GM18868 (cell line): ENCODE data around the gene PDLIM5.
A peak's percentile ranks its signal among the peaks of the same experiment; 100 is the strongest.
"Not testable (repeated sequence)": the region's sequence is repeated elsewhere in the genome, so short reads cannot be mapped to it uniquely, and the experiment has no call there.

Experiments
- ATAC-seq: cut with Tn5 transposase; IDR thresholded peaks from one replicate; pipeline ENCODE4 v1.9.1; 2021; ENCODE audit warnings: mild to moderate bottlenecking, moderate library complexity; ENCODE audit not compliant: unreplicated experiment

PDLIM5 gene

GRCh38 chr4:94489098-94489497, 37.4 kb downstream of the PDLIM5 start:
- no peak for ATAC-seq

DNA sequence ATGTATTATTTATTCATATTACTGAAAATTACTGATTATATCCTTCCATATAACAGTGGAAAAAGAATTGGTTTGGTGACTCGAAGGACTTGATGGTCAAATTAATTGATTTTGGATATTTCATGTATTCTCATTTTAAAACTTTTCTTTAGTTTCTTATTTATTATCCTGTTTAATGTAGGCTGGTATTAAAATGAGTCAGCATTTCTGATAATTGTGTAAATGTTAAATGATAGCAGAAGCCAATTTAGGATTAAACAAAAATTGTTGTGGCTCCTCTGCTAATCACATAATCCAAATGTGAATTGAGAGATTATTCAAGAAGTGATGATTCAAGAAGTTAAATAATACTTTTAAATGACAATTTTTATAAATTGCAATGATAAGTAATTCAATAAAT, 38.7 kb downstream of the PDLIM5 start:
- no peak for ATAC-seq

DNA sequence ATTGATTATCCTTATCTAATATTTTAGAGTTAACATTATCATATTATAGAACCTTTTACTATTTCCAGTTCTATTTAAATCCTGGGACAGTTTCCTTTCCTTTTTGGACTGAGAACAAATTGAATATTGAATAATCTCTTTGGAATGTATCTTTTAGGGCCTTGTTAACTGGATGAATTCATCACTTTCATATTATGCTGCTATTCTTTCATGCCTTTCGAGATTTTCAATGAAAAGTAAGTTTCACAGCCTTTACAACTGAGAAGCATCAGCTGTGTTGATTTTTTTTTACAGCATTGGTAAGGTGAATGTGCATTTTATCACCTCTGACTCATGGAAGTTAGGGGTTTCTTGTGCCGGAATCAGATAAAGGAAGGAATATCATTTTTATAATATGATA, 39.6 kb downstream of the PDLIM5 start:
- no peak for ATAC-seq

DNA sequence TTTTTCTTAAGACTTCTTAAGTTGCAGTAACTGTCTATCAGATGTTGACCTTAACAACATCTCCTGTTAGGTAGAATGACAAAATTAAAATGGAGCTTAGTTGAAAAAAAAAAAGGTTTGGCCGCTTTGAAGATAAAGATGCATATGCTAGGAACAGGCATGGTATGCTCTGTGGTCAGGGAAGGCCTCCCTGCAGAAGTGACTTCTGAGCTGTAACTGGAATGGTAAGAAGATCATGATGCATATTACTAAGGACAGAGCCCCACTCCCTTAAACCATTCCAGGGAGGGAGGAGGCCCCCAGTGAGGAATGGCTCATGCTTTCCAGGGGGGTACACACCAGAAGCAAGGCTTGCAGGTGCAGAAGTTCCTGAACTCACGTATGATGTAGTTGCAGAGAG, 43.7 kb downstream of the PDLIM5 start:
- no peak for ATAC-seq

GRCh38 chr4:94497690-94498089, 45.9 kb downstream of the PDLIM5 start:
- no peak for ATAC-seq

DNA sequence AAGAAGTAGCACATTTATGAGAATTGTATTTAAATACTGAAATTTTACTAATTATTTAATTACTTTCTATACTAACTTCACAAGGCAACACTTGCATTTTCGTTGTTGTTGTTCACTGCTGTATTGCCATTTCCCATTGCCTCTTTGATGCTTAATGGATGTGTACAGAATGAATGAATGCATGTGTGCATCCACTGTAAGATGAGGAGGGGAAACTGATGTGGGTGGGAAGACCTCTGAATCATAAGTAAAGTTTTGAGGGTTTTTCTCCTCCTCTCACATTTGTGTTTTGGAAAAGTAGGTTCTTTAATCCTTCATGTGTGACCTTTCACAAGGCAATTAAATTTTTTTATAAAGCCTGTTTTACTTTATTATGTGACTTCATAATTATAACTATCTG, 46.8 kb downstream of the PDLIM5 start:
- ATAC-seq = no peak

GRCh38 chr4:94500685-94501084, 48.9 kb downstream of the PDLIM5 start:
- no peak for ATAC-seq

- ATAC-seq = no peak
These were observed 52.8 kb downstream of the PDLIM5 start for GRCh38 chr4:94504545-94504944.

GRCh38 chr4:94506822-94507221, 55.1 kb downstream of the PDLIM5 start:
- ATAC-seq = no peak

DNA sequence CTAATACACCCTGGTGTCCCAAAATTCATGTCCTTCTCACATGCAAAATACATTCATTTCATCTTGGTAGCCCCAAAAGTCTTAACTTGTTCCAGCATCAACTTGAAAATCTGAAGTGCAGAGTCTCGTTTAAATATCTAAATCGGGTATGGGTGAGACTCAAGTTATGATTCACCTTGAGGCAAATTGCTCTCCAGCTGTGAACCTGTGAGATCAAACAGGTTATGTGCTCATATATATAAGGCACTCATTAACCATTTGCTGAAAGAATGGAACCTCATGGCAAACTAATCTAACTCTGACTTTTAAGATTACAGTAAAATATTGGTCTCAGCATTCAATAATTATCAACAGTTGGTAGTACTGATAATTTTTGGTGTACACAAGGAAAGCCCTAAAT, 55.5 kb downstream of the PDLIM5 start:
- ATAC-seq = no peak

DNA sequence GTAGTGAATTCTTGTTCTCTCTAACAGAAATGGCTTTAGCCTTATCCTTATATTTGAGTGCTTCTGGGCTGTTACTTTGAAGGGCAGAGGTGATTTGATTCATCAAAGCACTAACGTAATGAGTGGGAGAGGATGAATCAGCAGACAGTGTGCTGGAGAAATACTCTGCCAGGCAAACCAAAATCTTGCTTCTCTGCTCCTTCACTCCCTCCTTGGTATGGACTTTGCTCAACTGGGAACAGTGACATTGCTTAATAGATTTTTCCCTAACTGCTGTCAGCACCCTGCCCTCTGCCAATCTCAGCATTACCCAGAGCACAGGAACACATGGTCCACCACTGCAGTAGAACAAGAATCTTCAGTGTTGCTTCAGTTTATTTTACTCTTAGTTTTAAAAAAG, 56.0 kb downstream of the PDLIM5 start:
- peak; percentile 58 for ATAC-seq

- no peak for ATAC-seq
These were observed 56.6 kb downstream of the PDLIM5 start for GRCh38 chr4:94508296-94508695.

DNA sequence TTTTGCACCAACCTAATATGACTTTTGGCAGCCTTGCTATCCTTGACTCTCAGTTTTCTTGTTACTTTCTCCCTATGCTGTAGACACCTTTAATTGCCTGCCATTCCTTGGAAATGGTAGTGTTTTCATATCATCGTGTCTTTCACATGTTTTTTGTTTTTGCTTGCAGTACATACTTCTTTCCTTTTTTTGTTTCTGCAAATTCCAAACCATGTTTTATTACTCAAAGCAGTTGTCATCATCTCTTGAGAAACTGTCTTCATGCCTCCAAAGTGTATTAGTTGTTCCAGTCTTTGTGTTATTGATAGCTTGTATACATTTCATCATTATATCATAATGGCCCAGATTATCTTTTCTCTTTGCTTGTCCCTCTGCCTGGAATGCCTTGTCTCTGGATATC, 57.1 kb downstream of the PDLIM5 start:
- ATAC-seq = no peak

GRCh38 chr4:94511591-94511990, 59.8 kb downstream of the PDLIM5 start:
- no peak for ATAC-seq

DNA sequence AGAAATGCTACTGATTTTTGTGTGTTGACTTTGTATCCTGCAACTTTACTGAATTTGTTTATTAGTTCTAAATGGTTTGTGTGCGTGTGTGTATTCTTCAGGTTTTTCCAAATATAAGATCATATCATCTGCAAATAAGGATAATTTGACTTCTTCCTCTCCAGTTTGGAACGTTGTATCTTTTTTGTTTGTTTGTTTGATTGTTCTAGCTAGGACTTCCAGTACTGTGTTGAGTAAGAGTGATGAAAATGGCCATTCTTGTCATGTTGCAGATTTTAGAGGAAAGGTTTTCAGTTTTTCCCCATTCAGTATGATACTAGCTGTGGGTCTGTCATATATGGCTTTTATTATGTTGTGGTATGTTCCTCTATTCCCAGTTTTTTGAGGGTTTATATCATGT, 61.8 kb downstream of the PDLIM5 start:
- ATAC-seq = not testable (repeated sequence)

DNA sequence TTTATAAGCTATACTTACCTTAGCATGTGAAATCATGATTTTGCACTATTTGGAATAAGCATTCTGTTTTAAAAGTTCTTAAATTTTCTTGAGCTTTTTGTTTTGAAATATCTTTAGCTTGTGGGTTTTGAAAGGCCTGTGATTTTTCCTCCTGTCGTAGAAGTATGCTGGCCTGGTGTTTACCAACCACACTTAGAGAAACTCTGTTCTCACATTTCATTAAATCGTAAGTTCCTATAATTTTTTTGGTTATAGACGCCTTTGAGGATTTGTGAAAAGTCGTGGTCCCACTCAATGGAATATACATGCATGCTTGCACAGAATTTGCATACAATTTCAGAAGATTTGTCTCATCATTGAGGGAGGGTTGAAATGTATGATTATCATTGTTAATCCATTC, 63.6 kb downstream of the PDLIM5 start:
- no peak for ATAC-seq

DNA sequence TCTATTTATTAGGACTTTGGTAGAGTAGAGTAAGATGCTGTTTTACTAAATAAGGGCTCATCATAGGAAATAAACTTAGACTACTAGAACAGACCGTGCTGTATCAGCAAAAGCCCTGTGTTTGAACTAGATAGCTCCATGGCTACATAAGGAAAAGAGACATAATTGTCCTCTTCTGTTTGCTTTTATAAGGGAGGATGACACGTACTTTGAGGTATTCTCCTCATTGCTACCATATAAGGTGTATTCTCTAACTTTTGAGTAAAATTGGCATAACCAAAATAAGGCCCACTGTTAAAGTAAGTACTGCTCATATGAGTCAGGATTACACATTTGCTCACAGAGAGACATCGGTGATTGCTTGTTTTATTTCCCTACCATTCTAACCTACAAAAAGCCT, 64.3 kb downstream of the PDLIM5 start:
- ATAC-seq = no peak

DNA sequence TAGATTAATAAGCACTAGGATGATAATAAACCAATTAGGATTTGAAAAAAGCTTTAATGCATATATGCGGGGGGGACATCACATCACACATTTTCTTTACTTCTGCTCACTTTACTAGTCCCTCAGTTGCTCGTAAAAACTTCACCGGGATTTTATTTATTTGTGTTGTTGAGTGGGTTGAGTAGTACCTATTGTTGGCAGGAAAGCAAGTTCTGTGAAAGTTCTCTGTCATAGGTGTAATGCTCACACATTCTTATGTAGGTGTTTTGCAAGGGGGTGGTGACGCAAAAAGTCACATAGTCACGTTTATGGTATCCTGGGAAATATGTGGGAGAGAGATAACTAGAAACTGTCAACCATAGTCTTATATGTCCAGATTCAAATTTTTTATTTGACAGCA, 65.3 kb downstream of the PDLIM5 start:
- no peak for ATAC-seq

DNA sequence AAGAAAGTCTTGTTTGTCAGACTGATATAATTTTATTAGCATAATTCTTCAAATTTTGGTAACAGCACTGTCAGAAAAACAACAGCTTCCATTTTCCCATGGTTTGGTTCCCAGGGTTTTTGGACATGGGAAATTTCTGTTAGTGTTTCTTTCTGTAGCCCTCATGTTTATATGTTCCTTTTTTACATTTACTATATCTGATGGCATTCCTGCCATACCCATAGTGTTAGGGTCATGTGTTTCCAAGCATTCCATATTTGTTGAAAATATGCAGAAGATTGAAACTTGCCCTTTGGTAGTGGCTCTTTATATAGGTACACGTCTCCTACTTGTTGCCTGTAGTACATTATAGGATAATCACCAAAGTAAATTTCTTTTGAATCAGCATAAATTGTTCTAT, 65.8 kb downstream of the PDLIM5 start:
- ATAC-seq = no peak

DNA sequence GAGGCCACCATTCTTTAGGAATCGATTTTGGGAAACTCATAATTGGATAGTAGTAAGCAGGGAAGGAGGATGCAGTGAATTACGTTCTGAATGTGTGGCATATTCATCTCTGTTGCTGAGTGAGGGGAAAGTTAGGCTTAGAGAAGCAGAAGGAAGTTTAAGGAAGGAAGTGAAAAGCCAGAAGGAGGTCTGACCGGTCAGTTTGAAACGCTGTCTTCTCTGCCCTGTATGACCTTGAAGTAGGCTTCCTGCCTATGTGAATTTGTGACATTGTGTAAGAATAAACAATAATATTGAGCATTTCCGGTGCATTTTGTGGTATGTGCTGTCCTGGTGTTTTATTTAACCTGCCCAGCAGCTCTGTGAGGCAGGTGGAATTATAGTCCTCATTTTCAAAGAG, 67.3 kb downstream of the PDLIM5 start:
- peak; percentile 30 for ATAC-seq

GRCh38 chr4:94519925-94520789, 68.4 kb downstream of the PDLIM5 start:
- peak; percentile 52 for ATAC-seq

DNA sequence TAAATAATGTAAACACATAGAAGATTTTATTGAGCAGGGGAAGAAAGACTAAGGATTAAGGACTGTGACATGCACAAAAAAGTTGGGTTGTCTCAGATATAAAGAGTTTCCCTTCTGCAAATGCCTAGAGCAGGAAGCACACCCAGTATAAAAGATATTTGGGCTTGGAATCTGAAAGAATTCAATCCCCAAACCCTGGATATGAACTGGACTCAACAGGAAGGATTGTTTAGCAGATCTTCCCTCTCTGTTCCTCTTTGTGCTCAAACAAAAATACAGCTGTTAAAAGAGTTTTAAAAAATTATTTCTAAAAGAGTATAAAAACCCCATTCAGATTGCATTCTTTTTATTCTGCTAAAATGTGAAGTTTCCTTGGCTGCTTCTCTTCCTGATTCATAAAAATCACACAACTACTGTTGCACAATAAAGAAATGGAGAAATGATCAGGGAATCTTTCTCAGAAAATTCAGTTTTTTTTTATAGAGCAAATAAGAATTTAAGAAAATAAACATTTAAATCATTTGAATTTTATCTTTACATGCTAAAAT, 71.4 kb downstream of the PDLIM5 start:
- no peak for ATAC-seq

- no peak for ATAC-seq
These were observed 71.9 kb downstream of the PDLIM5 start for GRCh38 chr4:94523617-94524016.
